ENCODE results near the gene PCDHGB4. TPM values are rescaled to one million over a fixed set of nuclear protein-coding genes. Genes with fewer than 3 reads are reported as not detected.
A peak's percentile ranks its signal among the peaks of the same experiment; 100 is the strongest.
"Not testable (repeated sequence)": the region's sequence is repeated elsewhere in the genome, so short reads cannot be mapped to it uniquely, and the experiment has no call there.

Gene PCDHGB4
- total RNA-seq (2011; cell fraction: chromatin; rRNA removed; ENCODE audit: low replicate concordance), result 0.07 and 0.23 TPM in 2 replicates
- total RNA-seq (2011; cell fraction: nucleolus; rRNA removed), result 0.17 TPM in 1 of 2 replicates, not detected in the other
- 0.07 TPM in 1 of 2 replicates, not detected in the other for total RNA-seq (2011; cell fraction: nucleoplasm; rRNA removed)
- total RNA-seq (2014; rRNA removed) (0.14 TPM in 1 of 2 replicates, not detected in the other), total RNA-seq (2014; rRNA removed; fragmentation: Illumina TruSeq; extraction: Trizol) (0.03 and 0.04 TPM in 2 replicates), total RNA-seq (2015; rRNA removed; fragmentation: Illumina TruSeq; extraction: Trizol) (0.04 TPM in 1 of 2 replicates, not detected in the other), total RNA-seq (2021) (not detected in 2 replicates), polyA plus RNA-seq (2011; rRNA removed) (0.03 TPM in 2 replicates), polyA plus RNA-seq (2014; fragmentation: Illumina TruSeq; extraction: Trizol) (0.01 TPM in 1 of 2 replicates, not detected in the other), polyA plus RNA-seq (2014; fragmentation: Nextera tagmentation; extraction: Ambion mirVana) (not detected), polyA plus RNA-seq (2014; rRNA removed) (not detected in 2 replicates), polyA minus RNA-seq (2011; rRNA and poly(A)+ RNA removed) (0.07 TPM in 1 of 2 replicates, not detected in the other), Bru-seq, nascent RNA (percentile 23 among the genes with signal in this experiment), BruChase-seq, experiment 1, labeled RNA remaining after a 2-hour chase (percentile 20 among the genes with signal in this experiment), BruChase-seq, experiment 2, labeled RNA remaining after a 6-hour chase (percentile 35 among the genes with signal in this experiment)
- 0.01 TPM in 2 replicates for polyA plus RNA-seq (2011; cell fraction: cytosol; rRNA removed)
- 0.03 and 0.10 TPM in 2 replicates for polyA plus RNA-seq (2011; cell fraction: nucleus; rRNA removed)
- 0.05 and 0.17 TPM in 2 replicates for polyA plus RNA-seq (2012)
- polyA minus RNA-seq (2011; cell fraction: cytosol; rRNA and poly(A)+ RNA removed), result not detected in 2 replicates
- polyA minus RNA-seq (2011; cell fraction: nucleus; rRNA and poly(A)+ RNA removed), result 0.11 and 0.13 TPM in 2 replicates
- long read RNA-seq, experiment 1, result 0 reads
- long read RNA-seq, experiment 2, result 0 reads
- long read RNA-seq, experiment 3, result 0 reads

- H3K27ac ChIP-seq (ENCODE audit: extremely low read depth, low read depth, low read length); H3K9ac ChIP-seq (ENCODE audit: insufficient read depth in 1 of 2, low read depth in 2 of 2, low read length in 2 of 2); H2AFZ ChIP-seq (ENCODE audit: low read depth, low read length); H3K79me2 ChIP-seq (ENCODE audit: control insufficient read depth, insufficient read depth, low read length); BruUV-seq (replicated peaks); H4K20me1 ChIP-seq (replicated peaks; ENCODE audit: control insufficient read depth, insufficient read depth, low read length); intact Hi-C loops (cut with micrococcal nuclease); H3K4me2 ChIP-seq (ENCODE audit: insufficient read depth, low read length); POLR2A ChIA-PET; H3K4me3 ChIP-seq; H3K9me3 ChIP-seq (replicated peaks; ENCODE audit: control insufficient read depth, insufficient read depth, low read depth, low read length); CTCF ChIA-PET (ENCODE audit: low intra/inter-chr PET ratio); H3K36me3 ChIP-seq (ENCODE audit: control insufficient read depth, insufficient read depth, low read length); in situ Hi-C loops (cut with MboI); H3K9me1 ChIP-seq (ENCODE audit: control insufficient read depth, insufficient read depth, low read length): not testable (repeated sequence)
- FAIRE-seq (peak; percentile 66), DNase-seq (ENCODE audit: extremely low read depth in 1 of 4, low spot score in 3 of 4) (peak in 1 of 4 experiments; percentile 12), ATAC-seq (peak; percentile 81)
- Histone ChIP-seq H3K27me3 (ENCODE audit: control insufficient read depth in 2 of 2, insufficient read depth in 2 of 2, low read length in 2 of 2) (peaks cover 6 to 35% of the 10 kb centered on the region in 2 experiments; a peak in 4 of 5 replicates), H3K4me1 (replicated peaks in 1 of 2; ENCODE audit: control insufficient read depth in 2 of 2, insufficient read depth in 2 of 2, low read length in 2 of 2) (peaks cover 0 to 12% of the 10 kb centered on the region in 2 experiments; a peak in 2 of 5 replicates)
- 16% methylated on average over 15 of the region's 40 CpGs for WGBS (ENCODE audit: insufficient coverage, low coverage, missing lambda C conversion rate)
- TF ChIP-seq NRF1 (conservative IDR thresholded peaks at IDR 0.05 in 1 of 2, IDR thresholded peaks at IDR 0.05 in 1 of 2) (peak; percentile 78 to 81), CTCF (IDR thresholded peaks at IDR 0.05 in 2 of 3, conservative IDR thresholded peaks at IDR 0.05 in 1 of 3; ENCODE audit: insufficient read depth in 2 of 3, low read depth in 1 of 3, low read length in 3 of 3) (peak; percentile 22 to 47 (median 42); a peak in 2 of 6 replicates), RAD21 (CRISPR knock-in tag; conservative IDR thresholded peaks at IDR 0.05 in 1 of 2, IDR thresholded peaks at IDR 0.05 in 1 of 2) (peak in 1 of 2 experiments; percentile 31; a peak in 1 of 4 replicates), ZBTB33 (CRISPR knock-in tag; IDR thresholded peaks at IDR 0.05) (peak; percentile 39; the same call in 1 of the 2 replicates)
Observed at GRCh38 chr5:141387557-141388311, at the start of gene PCDHGB4. TSS of gene PCDHGB4 (plus strand) at chr5:141387698. CDS start at chr5:141387885, 187 bp downstream.
